ENCODE measurements around the gene ARID1A.

- no peak for TF ChIP-seq CTCF (IDR thresholded peaks at IDR 0.05; ENCODE audit: low read depth, low read length)
- no peak for TF ChIP-seq EZH2phosphoT487 (IDR thresholded peaks at IDR 0.05; ENCODE audit: low read depth)
Measured at GRCh38 chr1:26771285-26771642, 75.4 kb downstream of the ARID1A start.

All from OCI-LY3 (cell line).